HG03097 (cell line): Measurements from ENCODE around the gene FOXO4.

Experiments
- ATAC-seq: cut with Tn5 transposase; IDR thresholded peaks from one replicate; pipeline ENCODE4 v1.9.1; 2021; ENCODE audit not compliant: unreplicated experiment, low FRiP score

The FOXO4 gene

DNA sequence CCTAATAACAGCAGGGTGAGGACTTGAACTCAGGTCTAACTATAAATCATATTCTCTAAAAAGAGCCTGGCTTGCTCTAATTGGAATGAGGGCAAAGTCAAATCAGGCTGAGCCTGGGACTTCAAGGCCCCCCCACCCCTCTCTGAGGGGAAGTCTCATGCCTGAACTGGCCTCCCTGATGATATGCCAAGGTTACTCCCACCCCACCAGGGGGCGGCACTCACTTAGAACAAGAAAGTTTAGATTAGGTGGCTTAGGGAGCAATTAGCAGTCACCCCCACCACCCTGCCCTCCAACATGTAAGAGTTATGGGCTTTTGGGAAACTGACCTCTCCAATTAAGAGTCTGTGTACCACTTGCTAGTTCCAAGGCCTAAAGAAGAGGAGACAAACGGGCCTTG is 2.7 kb downstream of the FOXO4 start:
- no peak for ATAC-seq

DNA sequence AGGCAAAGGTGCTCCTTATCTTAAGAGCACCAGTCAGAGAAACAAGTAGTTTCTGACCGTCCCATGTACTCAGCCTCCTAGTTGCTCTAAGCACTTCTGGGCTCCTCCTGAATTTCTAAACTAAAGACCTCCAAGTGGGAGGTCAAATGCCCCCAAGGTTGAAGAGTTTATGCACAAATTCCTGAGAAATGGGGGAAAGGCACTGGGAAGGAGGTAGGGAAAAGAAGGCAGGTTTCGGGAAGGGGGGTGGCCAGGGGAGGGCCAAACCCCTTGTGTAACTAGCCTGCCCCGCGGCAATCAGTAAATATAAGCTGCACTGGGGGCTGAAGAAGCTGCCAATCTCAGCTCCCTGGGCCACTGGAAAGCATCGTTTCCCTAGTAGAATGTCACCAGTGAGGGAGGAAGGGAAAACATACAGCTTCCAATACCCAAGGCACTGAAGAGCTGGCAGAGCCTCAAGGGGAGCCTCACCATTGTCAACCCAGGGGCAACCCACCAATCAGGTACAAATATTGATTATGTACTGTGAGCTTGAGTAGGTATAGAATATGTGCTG is 3.4 kb downstream of the FOXO4 start:
- no peak for ATAC-seq

DNA sequence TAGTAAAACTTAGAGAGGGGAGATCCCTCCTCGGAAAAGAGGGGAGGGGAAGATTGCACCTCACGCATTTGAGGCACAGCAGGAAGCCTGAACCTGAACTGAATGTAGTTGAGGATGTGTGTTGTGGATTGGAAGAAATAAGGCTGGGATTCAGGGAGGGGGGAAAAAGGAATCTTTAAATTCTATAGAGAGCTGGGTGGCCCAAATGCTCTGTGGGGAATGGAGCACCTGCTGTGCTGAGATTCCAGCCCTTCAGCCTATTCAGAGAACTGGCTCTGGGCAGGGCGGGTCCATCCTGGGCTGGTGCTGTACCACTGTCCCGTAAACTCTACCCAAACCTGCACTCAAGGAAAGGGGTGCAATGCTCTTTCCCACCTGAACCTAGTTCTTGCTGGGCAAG is 4.1 kb downstream of the FOXO4 start:
- ATAC-seq: no peak

GRCh38 chrX:71100581-71101505 is 5.2 kb downstream of the FOXO4 start:
- no peak for ATAC-seq

DNA sequence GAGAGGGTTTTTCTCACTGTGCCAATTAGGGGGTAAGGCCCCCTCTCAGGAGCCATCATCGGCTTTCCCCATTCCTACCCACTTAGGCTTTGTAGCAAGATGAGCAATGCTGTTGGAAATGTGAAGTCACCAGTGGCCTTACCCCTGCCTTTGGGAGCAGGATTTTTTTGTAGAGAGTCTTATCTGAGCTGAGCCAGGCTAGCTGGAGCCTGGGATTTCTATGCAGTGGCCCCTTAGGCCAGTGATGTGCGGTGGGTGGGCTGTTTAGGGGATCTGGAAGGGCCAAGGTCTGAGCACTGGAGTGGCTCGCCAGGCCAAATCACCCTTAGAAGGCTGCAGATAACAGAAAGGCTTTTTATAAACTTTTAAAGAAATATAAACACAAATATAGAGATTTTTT is 6.6 kb downstream of the FOXO4 start:
- ATAC-seq: no peak

DNA sequence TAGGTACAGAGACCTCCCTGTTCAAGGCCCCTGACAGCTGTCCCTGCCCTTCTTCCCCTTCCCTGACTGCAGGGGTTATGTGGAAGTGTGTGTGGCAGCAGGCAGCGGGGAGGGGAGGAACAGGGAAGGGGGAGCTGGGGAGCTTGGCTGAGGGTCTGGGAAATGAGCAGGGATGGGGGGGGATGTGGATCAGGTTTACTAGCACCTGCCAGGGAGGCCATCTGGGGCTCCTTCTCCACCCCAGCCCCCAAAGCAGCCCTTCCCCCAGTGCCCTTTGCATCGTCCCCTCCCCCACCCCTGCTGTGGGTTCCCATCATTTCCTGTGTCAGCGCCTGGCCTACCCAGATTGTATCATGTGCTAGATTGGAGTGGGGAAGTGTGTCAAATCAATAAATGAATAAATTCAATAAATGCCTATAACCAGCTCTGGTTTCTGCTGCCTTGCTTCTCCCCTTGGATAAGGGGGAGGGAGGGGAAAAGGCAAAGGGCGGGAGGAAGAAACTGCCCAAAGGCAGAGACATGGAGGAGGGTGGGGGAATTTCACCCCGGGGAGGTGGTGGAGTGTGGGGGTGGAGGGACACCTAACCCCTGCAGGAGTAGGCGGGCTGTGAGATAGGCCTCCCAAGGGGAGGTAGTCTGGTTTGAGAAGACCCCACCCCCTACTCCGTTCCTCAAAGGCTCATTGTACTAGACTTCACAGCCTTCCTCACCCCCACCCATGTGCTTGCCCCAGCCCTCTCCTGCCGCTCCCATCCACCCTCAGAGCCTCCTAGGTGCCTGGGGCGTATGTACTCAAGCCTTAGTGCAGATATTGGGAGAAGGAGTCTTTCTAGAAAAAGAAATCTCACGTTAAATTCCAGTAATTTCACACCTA is 7.7 kb downstream of the FOXO4 start:
- ATAC-seq: no peak

- no peak for ATAC-seq
Observed at GRCh38 chrX:71105628-71106027, 10.0 kb downstream of the FOXO4 start.

DNA sequence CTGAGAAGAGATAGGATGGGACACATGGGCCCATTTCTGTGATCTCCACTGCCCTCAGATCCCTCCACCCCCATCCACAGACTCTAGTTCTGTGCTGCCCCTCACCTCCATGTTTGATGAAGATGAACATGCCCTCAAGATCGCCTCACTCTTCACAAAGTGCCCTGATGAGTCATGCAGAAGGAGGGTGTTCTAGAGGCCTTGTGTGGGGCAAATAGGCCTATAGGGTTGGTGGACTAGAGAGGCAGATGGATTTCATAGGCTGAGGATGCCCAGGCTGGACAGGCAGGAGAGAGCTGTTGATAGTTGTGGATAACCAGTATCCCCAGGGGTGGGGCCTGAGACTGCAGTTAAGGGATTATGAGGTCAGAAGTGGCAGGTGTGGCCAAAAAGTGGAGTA is 10.8 kb downstream of the FOXO4 start, which contains the start of gene CXorf65:
Gene CXorf65, minus strand, starts transcription at position 314 of the 400 bp plus-strand sequence. Its CDS starts 184 bp downstream, at position 130.
- ATAC-seq: no peak

- no peak for ATAC-seq
Observed at GRCh38 chrX:71107245-71107644, 11.6 kb downstream of the FOXO4 start.

GRCh38 chrX:71107762-71108360 is 12.2 kb downstream of the FOXO4 start:
- ATAC-seq: no peak

- ATAC-seq: no peak
Observed at GRCh38 chrX:71109051-71109450, 13.4 kb downstream of the FOXO4 start.

GRCh38 chrX:71111141-71111843 is 15.6 kb downstream of the FOXO4 start, which contains the start of gene IL2RG:
IL2RG (minus strand) TSS chrX:71111577; CDS start chrX:71111539, 38 bp downstream.
- peak; percentile 77 for ATAC-seq

- peak; percentile 4 for ATAC-seq
Observed at GRCh38 chrX:71111921-71112431, 16.3 kb downstream of the FOXO4 start.

GRCh38 chrX:71117358-71117757 is 21.7 kb downstream of the FOXO4 start:
- no peak for ATAC-seq

- peak; percentile 78 for ATAC-seq
Observed at GRCh38 chrX:71118032-71118984, 22.7 kb downstream of the FOXO4 start, which contains the start of gene MED12. MED12 (plus strand) TSS chrX:71118596; CDS start chrX:71118755, 159 bp downstream.

DNA sequence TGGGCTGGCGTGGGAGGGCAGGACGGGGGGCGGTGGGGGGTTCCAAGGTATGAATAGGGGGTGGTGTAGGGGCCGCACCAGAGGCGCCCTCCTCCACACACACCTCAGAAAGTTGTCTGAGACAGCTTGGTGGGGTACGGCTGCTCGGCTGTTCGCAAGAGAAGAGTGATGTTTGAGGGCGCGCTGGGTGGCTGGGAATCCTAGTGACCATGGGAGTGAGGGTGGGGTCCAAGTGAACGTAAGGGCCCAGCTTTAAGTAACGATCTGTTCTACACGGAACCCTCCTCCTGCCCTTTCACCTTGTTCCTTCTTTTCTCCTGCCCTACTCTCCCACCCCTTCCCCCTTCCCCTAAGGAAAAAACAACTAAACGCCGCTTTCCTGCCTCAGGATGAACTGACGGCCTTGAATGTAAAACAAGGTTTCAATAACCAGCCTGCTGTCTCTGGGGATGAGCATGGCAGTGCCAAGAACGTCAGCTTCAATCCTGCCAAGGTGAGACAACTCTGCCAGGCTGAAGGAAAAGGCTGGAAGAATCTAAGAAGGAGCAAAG is 23.4 kb downstream of the FOXO4 start:
- ATAC-seq: no peak

DNA sequence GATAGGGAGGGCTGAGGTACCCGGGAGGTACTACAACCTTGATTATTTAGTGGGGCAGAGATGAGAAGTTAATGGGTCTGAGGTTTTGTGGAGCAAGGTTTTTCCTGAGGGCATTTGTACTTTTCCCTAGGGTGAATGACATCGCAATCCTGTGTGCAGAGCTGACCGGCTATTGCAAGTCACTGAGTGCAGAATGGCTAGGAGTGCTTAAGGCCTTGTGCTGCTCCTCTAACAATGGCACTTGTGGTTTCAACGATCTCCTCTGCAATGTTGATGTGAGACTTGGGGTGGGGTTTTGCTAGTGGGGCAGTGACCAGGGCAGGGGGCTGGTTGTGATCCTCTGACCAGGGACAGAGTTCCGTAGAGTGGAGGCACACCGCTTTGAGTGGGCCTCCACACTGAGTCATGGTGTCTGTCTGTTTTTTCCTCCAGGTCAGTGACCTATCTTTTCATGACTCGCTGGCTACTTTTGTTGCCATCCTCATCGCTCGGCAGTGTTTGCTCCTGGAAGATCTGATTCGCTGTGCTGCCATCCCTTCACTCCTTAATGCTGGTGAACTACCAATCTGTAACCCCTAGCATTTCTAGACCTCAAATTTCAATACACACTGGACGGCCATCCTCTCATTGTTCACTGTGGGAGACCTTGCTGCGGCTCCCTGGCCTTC is 32.6 kb downstream of the FOXO4 start:
- ATAC-seq: no peak
